ENCODE measurements around the gene PYCARD.

DNA sequence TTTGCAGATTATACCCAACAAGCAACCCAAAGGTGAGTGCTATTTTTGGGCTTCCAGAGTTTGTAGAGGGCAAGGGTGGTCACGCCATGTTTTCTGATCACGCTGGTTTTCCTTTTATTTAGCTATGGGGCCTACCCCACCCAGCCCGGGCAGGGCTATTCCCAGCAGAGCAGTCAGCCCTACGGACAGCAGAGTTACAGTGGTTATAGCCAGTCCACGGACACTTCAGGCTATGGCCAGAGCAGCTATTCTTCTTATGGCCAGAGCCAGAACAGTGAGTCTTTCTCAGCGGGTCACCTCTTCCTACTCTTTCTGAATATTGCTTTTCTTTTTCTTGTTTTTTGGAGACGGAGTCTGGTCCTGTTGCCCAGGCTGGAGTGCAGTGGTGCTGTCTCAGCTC lies 20.2 kb downstream of the PYCARD start:
- TF ChIP-seq, protein P1, sequence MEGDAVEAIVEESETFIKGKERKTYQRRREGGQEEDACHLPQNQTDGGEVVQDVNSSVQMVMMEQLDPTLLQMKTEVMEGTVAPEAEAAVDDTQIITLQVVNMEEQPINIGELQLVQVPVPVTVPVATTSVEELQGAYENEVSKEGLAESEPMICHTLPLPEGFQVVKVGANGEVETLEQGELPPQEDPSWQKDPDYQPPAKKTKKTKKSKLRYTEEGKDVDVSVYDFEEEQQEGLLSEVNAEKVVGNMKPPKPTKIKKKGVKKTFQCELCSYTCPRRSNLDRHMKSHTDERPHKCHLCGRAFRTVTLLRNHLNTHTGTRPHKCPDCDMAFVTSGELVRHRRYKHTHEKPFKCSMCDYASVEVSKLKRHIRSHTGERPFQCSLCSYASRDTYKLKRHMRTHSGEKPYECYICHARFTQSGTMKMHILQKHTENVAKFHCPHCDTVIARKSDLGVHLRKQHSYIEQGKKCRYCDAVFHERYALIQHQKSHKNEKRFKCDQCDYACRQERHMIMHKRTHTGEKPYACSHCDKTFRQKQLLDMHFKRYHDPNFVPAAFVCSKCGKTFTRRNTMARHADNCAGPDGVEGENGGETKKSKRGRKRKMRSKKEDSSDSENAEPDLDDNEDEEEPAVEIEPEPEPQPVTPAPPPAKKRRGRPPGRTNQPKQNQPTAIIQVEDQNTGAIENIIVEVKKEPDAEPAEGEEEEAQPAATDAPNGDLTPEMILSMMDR (IDR thresholded peaks at IDR 0.05) = no peak
- no peak for TF ChIP-seq POLR2A (IDR thresholded peaks at IDR 0.05)

All from breast epithelium (tissue), 3 donors.